ENCODE results near the gene VARS1. TPM values are rescaled to one million over a fixed set of nuclear protein-coding genes. Genes with fewer than 3 reads are reported as not detected.

Gene VARS1
- total and polyA plus RNA-seq, 2 of the 8 experiments (the other 6 are each of a cell fraction or from before 2014, with no cell fraction given), result 53.5 to 162 TPM

GRCh38 chr6:31834367-31835250, 39.1 kb upstream of the VARS1 start (continued):
- peak; percentile 77; the same call in 1 of the 2 replicates for TF ChIP-seq KDM1A (IDR thresholded peaks at IDR 0.05; ENCODE audit: borderline replicate concordance, low read length)
- peak; percentile 90 for TF ChIP-seq PHF8 (conservative IDR thresholded peaks at IDR 0.05; ENCODE audit: low read depth, low read length)
- peak; percentile 41; the same call in 1 of the 2 replicates for TF ChIP-seq NRF1 (IDR thresholded peaks at IDR 0.05; ENCODE audit: low read depth, low read length)
- TF ChIP-seq RFX5 (IDR thresholded peaks at IDR 0.05; ENCODE audit: borderline replicate concordance, low read depth, low read length), result no peak
- TF ChIP-seq ATF2 (IDR thresholded peaks at IDR 0.05; ENCODE audit: low read length), result peak; percentile 68; the same call in 1 of the 2 replicates
- TF ChIP-seq CBX8 (IDR thresholded peaks at IDR 0.05; ENCODE audit: borderline replicate concordance, low read depth, low read length), result no peak
- TF ChIP-seq RXRA (IDR thresholded peaks at IDR 0.05; ENCODE audit: insufficient read depth, low read depth, low read length), result no peak
- peak; percentile 46; the same call in 1 of the 2 replicates for TF ChIP-seq JUN (IDR thresholded peaks at IDR 0.05; ENCODE audit: low read depth, low read length)
- TF ChIP-seq MAFK (IDR thresholded peaks at IDR 0.05; ENCODE audit: low read depth, low read length), result no peak
- peak; percentile 65; the same call in 1 of the 2 replicates for TF ChIP-seq RBBP5 (IDR thresholded peaks at IDR 0.05; ENCODE audit: borderline replicate concordance, low read depth, low read length)
- TF ChIP-seq KDM5A (IDR thresholded peaks at IDR 0.05; ENCODE audit: low read length), result 0 out of 2 replicates have a peak, but pooled peaks have one; percentile 31
- no peak for TF ChIP-seq SRF (IDR thresholded peaks at IDR 0.05; ENCODE audit: low read depth, low read length)
- peak; percentile 98 to 99 for TF ChIP-seq POLR2A (IDR thresholded peaks at IDR 0.05; ENCODE audit: control extremely low read depth in 1 of 2, low read depth in 2 of 2, low read length in 2 of 2)
- TF ChIP-seq CBX5 (IDR thresholded peaks at IDR 0.05; ENCODE audit: low read depth, low read length), result no peak
- TF ChIP-seq GTF2F1 (IDR thresholded peaks at IDR 0.05; ENCODE audit: borderline replicate concordance, low read depth, low read length), result peak; percentile 97
- TF ChIP-seq SUZ12 (IDR thresholded peaks at IDR 0.05; ENCODE audit: low read length), result no peak
- no peak for TF ChIP-seq TCF12 (IDR thresholded peaks at IDR 0.05; ENCODE audit: low read depth, low read length)
- peak; percentile 100 for TF ChIP-seq SP4 (IDR thresholded peaks at IDR 0.05; ENCODE audit: low read length)
- no peak for TF ChIP-seq GABPA (IDR thresholded peaks at IDR 0.05; ENCODE audit: borderline replicate concordance, insufficient read depth, low read length)
- TF ChIP-seq ATF3 (IDR thresholded peaks at IDR 0.05; ENCODE audit: insufficient read depth, low read depth, low read length), result no peak
- no peak for TF ChIP-seq BRCA1 (IDR thresholded peaks at IDR 0.05; ENCODE audit: low read depth, low read length)
- TF ChIP-seq ZNF274 (IDR thresholded peaks at IDR 0.05; ENCODE audit: borderline replicate concordance, extremely low read depth, low read length), result no peak
